ENCODE results near the gene OR4C13.
"Not testable (repeated sequence)": the region's sequence is repeated elsewhere in the genome, so short reads cannot be mapped to it uniquely, and the experiment has no call there.

The OR4C13 gene

DNA sequence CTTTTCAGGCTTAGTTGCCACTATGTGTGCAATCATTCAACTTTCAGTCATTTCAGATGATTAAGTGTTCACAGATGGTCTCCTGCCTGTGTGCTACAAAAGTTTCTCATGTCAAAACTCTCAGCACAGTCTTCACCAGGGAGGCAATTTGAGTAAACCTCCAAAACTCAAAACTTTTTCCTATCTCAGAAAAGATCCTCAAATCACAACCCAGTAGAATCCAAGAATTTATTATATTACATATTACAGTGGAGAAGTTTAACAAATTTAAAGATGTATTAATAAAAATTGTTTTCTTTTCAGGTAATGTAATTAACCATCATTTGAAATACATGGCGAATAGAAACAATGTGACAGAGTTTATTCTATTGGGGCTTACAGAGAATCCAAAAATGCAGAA lies at the start of gene OR4C13:
Gene OR4C13 (plus strand): TSS at position 301 of the 400 bp plus-strand sequence. CDS start 32 bp downstream, at position 333.
- Histone ChIP-seq H3K27ac (ENCODE audit: low read depth, low read length) (no peak within 1 kb of the TSS), H3K4me3 (ENCODE audit: low read depth in 1 of 2, low read length in 2 of 2) (no peak within 1 kb of the TSS), H3K9me3 (ENCODE audit: control insufficient read depth in 1 of 2, low read length in 2 of 2) (peaks cover 0 to 4% of the 10 kb centered on the region in 2 donors)

GRCh38 chr11:49911516-49911915 lies 40.7 kb upstream of the OR4C13 start:
- H3K4me1 ChIP-seq (ENCODE audit: control insufficient read depth in 1 of 2, insufficient read depth in 2 of 2, low read length in 2 of 2); H3K9me3 ChIP-seq (ENCODE audit: control insufficient read depth in 1 of 2, low read length in 2 of 2); H3K9ac ChIP-seq (ENCODE audit: low read depth in 1 of 2, low read length in 2 of 2); H3K27me3 ChIP-seq (ENCODE audit: control insufficient read depth in 1 of 2, insufficient read depth in 2 of 2, low read length in 2 of 2); H3K27ac ChIP-seq (ENCODE audit: low read depth, low read length); H3K36me3 ChIP-seq (ENCODE audit: control insufficient read depth in 1 of 2, insufficient read depth in 2 of 2, low read length in 2 of 2); H3K4me3 ChIP-seq (ENCODE audit: low read depth in 1 of 2, low read length in 2 of 2): not testable (repeated sequence)

More for the DNA sequence above, at the start of gene OR4C13:
- Histone ChIP-seq H3K36me3 (ENCODE audit: control insufficient read depth in 1 of 2, insufficient read depth in 2 of 2, low read length in 2 of 2) (no peaks in the 10 kb centered on the region), H3K9ac (ENCODE audit: low read depth in 1 of 2, low read length in 2 of 2) (no peak within 1 kb of the TSS), H3K4me1 (ENCODE audit: control insufficient read depth in 1 of 2, insufficient read depth in 2 of 2, low read length in 2 of 2) (no peaks in the 10 kb centered on the region), H3K27me3 (ENCODE audit: control insufficient read depth in 1 of 2, insufficient read depth in 2 of 2, low read length in 2 of 2) (no peaks in the 10 kb centered on the region)

DNA sequence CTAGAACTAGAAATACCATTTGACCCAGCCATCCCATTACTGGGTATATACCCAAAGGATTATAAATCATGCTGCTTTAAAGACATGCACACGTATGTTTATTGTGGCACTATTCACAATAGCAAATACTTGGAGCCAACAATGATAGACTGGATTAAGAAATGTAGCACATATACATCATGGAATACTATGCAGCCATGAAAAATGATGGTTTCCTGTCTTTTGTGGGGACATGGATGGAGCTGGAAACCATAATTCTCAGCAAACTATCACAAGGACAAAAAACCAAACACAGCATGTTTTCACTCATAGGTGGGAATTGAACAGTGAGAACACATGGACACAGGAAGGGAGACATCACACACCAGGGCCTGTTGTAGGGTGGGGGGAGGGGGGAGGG lies 3.5 kb upstream of the OR4C13 start:
- not testable (repeated sequence) for H3K36me3 ChIP-seq (ENCODE audit: control insufficient read depth in 1 of 2, insufficient read depth in 2 of 2, low read length in 2 of 2); H3K27ac ChIP-seq (ENCODE audit: low read depth, low read length); H3K4me3 ChIP-seq (ENCODE audit: low read depth in 1 of 2, low read length in 2 of 2); H3K4me1 ChIP-seq (ENCODE audit: control insufficient read depth in 1 of 2, insufficient read depth in 2 of 2, low read length in 2 of 2); H3K27me3 ChIP-seq (ENCODE audit: control insufficient read depth in 1 of 2, insufficient read depth in 2 of 2, low read length in 2 of 2); H3K9ac ChIP-seq (ENCODE audit: low read depth in 1 of 2, low read length in 2 of 2); H3K9me3 ChIP-seq (ENCODE audit: control insufficient read depth in 1 of 2, low read length in 2 of 2)

- H3K9me3 ChIP-seq (ENCODE audit: control insufficient read depth in 1 of 2, low read length in 2 of 2), result not testable (repeated sequence)
Observed at GRCh38 chr11:49973439-49973838, 21.2 kb downstream of the OR4C13 start.

DNA sequence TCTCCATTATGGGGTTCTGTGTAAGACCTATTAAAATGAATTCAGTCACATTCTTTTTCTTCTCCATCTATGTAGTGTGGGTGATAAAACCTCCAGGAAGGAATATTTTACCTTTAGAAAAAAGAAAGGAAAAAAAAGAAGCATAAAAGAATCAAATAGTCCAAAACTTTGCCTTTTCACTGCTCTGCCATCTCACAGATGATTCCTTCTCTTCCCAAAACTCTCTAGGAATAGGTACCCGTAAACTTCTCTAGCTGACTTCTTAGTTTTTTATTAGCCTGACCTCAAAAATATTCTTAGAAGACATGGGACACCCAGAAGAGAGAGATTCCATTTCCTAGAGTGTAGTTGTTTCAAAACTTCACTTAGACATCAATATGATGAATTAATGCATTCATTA lies 30.2 kb downstream of the OR4C13 start, which contains the start of gene OR4C12:
Gene OR4C12 (minus strand): TSS at position 101 of the 400 bp plus-strand sequence. CDS start 34 bp downstream, at position 67.
- H3K36me3 ChIP-seq (ENCODE audit: control insufficient read depth in 1 of 2, insufficient read depth in 2 of 2, low read length in 2 of 2); H3K4me3 ChIP-seq (ENCODE audit: low read depth in 1 of 2, low read length in 2 of 2); H3K4me1 ChIP-seq (ENCODE audit: control insufficient read depth in 1 of 2, insufficient read depth in 2 of 2, low read length in 2 of 2); H3K27ac ChIP-seq (ENCODE audit: low read depth, low read length); H3K9ac ChIP-seq (ENCODE audit: low read depth in 1 of 2, low read length in 2 of 2); H3K27me3 ChIP-seq (ENCODE audit: control insufficient read depth in 1 of 2, insufficient read depth in 2 of 2, low read length in 2 of 2); H3K9me3 ChIP-seq (ENCODE audit: control insufficient read depth in 1 of 2, low read length in 2 of 2): not testable (repeated sequence)

More at GRCh38 chr11:49973439-49973838, 21.2 kb downstream of the OR4C13 start:
- H3K4me3 ChIP-seq (ENCODE audit: low read depth in 1 of 2, low read length in 2 of 2); H3K4me1 ChIP-seq (ENCODE audit: control insufficient read depth in 1 of 2, insufficient read depth in 2 of 2, low read length in 2 of 2); H3K27me3 ChIP-seq (ENCODE audit: control insufficient read depth in 1 of 2, insufficient read depth in 2 of 2, low read length in 2 of 2); H3K27ac ChIP-seq (ENCODE audit: low read depth, low read length); H3K36me3 ChIP-seq (ENCODE audit: control insufficient read depth in 1 of 2, insufficient read depth in 2 of 2, low read length in 2 of 2); H3K9ac ChIP-seq (ENCODE audit: low read depth in 1 of 2, low read length in 2 of 2): not testable (repeated sequence)

DNA sequence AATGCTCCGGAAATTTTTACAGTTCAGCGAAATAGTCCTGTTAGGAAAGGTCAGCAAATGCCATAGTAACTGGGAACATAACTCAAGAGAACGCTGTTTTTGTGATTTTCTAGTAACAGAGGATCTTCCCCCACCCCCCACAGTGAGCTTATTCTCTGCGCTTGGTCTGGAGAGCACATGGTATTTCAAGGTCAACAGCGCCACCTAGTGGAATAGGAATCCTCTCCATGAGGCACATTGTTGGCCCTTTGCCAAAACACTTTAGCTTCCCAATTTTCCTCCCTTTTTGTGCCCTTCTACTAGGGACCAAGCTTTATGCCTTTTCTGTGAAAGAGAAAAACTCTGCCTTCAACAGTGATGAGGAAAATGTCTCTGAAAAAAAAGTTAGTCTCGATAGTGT lies 43.4 kb downstream of the OR4C13 start:
- Histone ChIP-seq H3K27me3 (ENCODE audit: control insufficient read depth in 1 of 2, insufficient read depth in 2 of 2, low read length in 2 of 2) (no peaks in the 10 kb centered on the region), H3K9ac (ENCODE audit: low read depth in 1 of 2, low read length in 2 of 2) (no peak overlapping the region), H3K4me3 (ENCODE audit: low read depth in 1 of 2, low read length in 2 of 2) (no peak overlapping the region), H3K36me3 (ENCODE audit: control insufficient read depth in 1 of 2, insufficient read depth in 2 of 2, low read length in 2 of 2) (no peaks in the 10 kb centered on the region), H3K4me1 (ENCODE audit: control insufficient read depth in 1 of 2, insufficient read depth in 2 of 2, low read length in 2 of 2) (no peaks in the 10 kb centered on the region), H3K27ac (ENCODE audit: low read depth, low read length) (no peak overlapping the region), H3K9me3 (ENCODE audit: control insufficient read depth in 1 of 2, low read length in 2 of 2) (peaks cover 5 to 15% of the 10 kb centered on the region in 2 donors)
